NCI-H1105 (cell line): ENCODE measurements around the gene ADAM10.
A peak's percentile ranks its signal among the peaks of the same experiment; 100 is the strongest.
"Not testable (repeated sequence)": the region's sequence is repeated elsewhere in the genome, so short reads cannot be mapped to it uniquely, and the experiment has no call there.

Experiments
- DNase-seq: peaks from one replicate; lab custom pipeline; 2025; lab: John Stamatoyannopoulos, UW

ADAM10 gene

GRCh38 chr15:58749532-58750337 lies at the start of gene ADAM10:
TSS of gene ADAM10 (minus strand) at chr15:58749707. CDS start at chr15:58749534, 173 bp downstream.
- peak; percentile 100 for DNase-seq

GRCh38 chr15:58797505-58797904 lies 48.0 kb upstream of the ADAM10 start:
- DNase-seq: no peak

GRCh38 chr15:58795825-58796224 lies 46.3 kb upstream of the ADAM10 start:
- DNase-seq: no peak

GRCh38 chr15:58793862-58794261 lies 44.4 kb upstream of the ADAM10 start:
- DNase-seq: no peak

GRCh38 chr15:58788056-58788710 lies 38.7 kb upstream of the ADAM10 start:
- DNase-seq: no peak

- no peak for DNase-seq
Observed at GRCh38 chr15:58785355-58785754, 35.8 kb upstream of the ADAM10 start.

- no peak for DNase-seq
Observed at GRCh38 chr15:58779554-58779953, 30.0 kb upstream of the ADAM10 start.

GRCh38 chr15:58777107-58777506 lies 27.6 kb upstream of the ADAM10 start:
- DNase-seq: no peak

GRCh38 chr15:58775402-58775801 lies 25.9 kb upstream of the ADAM10 start:
- no peak for DNase-seq

- DNase-seq: no peak
Observed at GRCh38 chr15:58773024-58773423, 23.5 kb upstream of the ADAM10 start.

GRCh38 chr15:58771621-58772250 lies 22.2 kb upstream of the ADAM10 start:
- DNase-seq: peak; percentile 40

- DNase-seq: peak; percentile 100
Observed at GRCh38 chr15:58770857-58771620, 21.5 kb upstream of the ADAM10 start, which contains the start of gene MINDY2. TSS of gene MINDY2 (plus strand) at chr15:58771302. CDS start at chr15:58771396, 94 bp downstream.

- DNase-seq: peak; percentile 53
Observed at GRCh38 chr15:58770519-58770856, 21.0 kb upstream of the ADAM10 start.

GRCh38 chr15:58768601-58769004 lies 19.1 kb upstream of the ADAM10 start:
- not testable (repeated sequence) for DNase-seq

GRCh38 chr15:58766290-58766689 lies 16.8 kb upstream of the ADAM10 start:
- DNase-seq: no peak

GRCh38 chr15:58764468-58764867 lies 15.0 kb upstream of the ADAM10 start:
- DNase-seq: no peak

- DNase-seq: peak; percentile 27
Observed at GRCh38 chr15:58762731-58763130, 13.2 kb upstream of the ADAM10 start.

GRCh38 chr15:58762285-58762684 lies 12.8 kb upstream of the ADAM10 start:
- no peak for DNase-seq

GRCh38 chr15:58761010-58761388 lies 11.5 kb upstream of the ADAM10 start:
- DNase-seq: no peak

GRCh38 chr15:58760385-58761009 lies 11.0 kb upstream of the ADAM10 start:
- no peak for DNase-seq

- no peak for DNase-seq
Observed at GRCh38 chr15:58758141-58758540, 8.6 kb upstream of the ADAM10 start.

- DNase-seq: peak; percentile 57
Observed at GRCh38 chr15:58755956-58756355, 6.4 kb upstream of the ADAM10 start.
